ENCODE results near the gene TM4SF18.

The TM4SF18 gene

GRCh38 chr3:149368201-149368673 is 34.8 kb upstream of the TM4SF18 start:
- in situ Hi-C loops (cut with MboI; ENCODE audit: low sequenced_read_pairs, unreplicated experiment), result no loop called here
- TF ChIP-seq, protein P1, sequence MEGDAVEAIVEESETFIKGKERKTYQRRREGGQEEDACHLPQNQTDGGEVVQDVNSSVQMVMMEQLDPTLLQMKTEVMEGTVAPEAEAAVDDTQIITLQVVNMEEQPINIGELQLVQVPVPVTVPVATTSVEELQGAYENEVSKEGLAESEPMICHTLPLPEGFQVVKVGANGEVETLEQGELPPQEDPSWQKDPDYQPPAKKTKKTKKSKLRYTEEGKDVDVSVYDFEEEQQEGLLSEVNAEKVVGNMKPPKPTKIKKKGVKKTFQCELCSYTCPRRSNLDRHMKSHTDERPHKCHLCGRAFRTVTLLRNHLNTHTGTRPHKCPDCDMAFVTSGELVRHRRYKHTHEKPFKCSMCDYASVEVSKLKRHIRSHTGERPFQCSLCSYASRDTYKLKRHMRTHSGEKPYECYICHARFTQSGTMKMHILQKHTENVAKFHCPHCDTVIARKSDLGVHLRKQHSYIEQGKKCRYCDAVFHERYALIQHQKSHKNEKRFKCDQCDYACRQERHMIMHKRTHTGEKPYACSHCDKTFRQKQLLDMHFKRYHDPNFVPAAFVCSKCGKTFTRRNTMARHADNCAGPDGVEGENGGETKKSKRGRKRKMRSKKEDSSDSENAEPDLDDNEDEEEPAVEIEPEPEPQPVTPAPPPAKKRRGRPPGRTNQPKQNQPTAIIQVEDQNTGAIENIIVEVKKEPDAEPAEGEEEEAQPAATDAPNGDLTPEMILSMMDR (IDR thresholded peaks at IDR 0.05; ENCODE audit: borderline replicate concordance, control extremely low read depth, extremely low read depth, insufficient read depth, missing control alignments), result no peak
- DNase-seq (ENCODE audit: low spot score), result no peak

DNA sequence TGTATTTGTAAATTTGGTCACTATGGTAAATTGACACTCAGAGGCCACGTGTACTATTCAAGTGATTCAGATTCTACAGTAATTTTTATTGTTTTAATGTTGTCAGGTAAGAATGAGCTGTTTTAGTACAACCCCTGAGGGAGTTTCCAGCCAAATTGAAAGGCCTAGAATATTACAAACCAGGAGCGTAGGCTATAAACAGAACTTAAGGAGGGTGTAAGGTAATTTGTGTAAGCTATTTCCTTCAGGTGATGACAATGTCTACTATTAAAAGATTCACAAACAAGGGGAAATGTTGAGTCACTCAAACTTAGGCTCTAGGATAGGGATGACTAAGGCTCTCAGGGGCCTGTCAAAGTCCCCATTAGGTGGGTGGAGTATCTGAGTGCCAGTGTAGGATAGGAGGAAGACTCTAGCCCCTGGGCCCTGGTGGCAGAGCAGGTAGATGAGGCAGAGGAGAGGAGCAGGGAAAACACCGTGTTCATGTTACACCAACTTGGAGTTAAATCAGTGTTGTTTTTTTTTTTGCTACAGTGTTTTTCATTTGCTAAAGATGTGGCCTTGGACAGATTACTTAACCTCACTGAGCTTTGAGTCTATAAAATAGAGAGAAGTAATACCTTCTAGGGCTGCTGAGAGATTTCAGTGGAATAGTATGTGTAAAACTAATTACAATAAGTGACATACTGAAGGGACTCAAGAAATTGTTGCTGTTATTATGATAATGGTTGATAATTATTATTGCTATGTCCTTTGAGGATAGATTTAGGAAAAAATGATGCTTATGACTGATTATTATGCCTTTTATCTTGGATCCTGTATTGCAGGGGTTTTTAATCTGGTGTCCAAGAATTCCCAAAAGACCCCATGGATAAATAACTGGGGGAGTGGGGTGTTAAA is 33.8 kb upstream of the TM4SF18 start:
- in situ Hi-C loops (cut with MboI; ENCODE audit: low sequenced_read_pairs, unreplicated experiment), result no loop called here
- no peak for DNase-seq (ENCODE audit: low spot score)
- TF ChIP-seq, protein P1 (IDR thresholded peaks at IDR 0.05; ENCODE audit: borderline replicate concordance, control extremely low read depth, extremely low read depth, insufficient read depth, missing control alignments), result no peak

DNA sequence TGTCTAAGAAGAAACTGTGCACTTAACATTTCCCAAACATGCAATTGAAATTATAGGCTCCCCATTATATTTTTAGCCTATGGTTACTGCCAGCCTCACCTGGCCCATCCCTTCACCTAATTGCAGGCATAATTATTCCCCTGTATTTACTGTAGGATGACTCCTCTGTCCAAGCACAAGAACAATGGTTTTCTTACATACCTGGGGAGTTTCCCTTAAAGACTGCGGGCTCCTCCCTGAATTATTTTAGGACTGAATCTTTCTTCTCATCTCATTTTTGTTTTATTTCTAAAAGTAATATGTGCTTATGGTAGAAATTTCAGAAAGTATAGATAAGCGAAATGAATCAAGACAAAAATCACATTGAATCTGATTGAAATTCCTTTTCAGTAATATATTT is 32.6 kb upstream of the TM4SF18 start:
- no peak for DNase-seq (ENCODE audit: low spot score)
- TF ChIP-seq, protein P1 (IDR thresholded peaks at IDR 0.05; ENCODE audit: borderline replicate concordance, control extremely low read depth, extremely low read depth, insufficient read depth, missing control alignments), result no peak

GRCh38 chr3:149364624-149365023 is 31.2 kb upstream of the TM4SF18 start:
- in situ Hi-C loops (cut with MboI; ENCODE audit: low sequenced_read_pairs, unreplicated experiment), result no loop called here
- no peak for DNase-seq (ENCODE audit: low spot score)
- TF ChIP-seq, protein P1 (IDR thresholded peaks at IDR 0.05; ENCODE audit: borderline replicate concordance, control extremely low read depth, extremely low read depth, insufficient read depth, missing control alignments), result no peak

More for the DNA sequence above, 32.6 kb upstream of the TM4SF18 start:
- in situ Hi-C loops (cut with MboI; ENCODE audit: low sequenced_read_pairs, unreplicated experiment), result no loop called here

GRCh38 chr3:149363053-149363452 is 29.6 kb upstream of the TM4SF18 start:
- in situ Hi-C loops (cut with MboI; ENCODE audit: low sequenced_read_pairs, unreplicated experiment), result no loop called here
- no peak for DNase-seq (ENCODE audit: low spot score)
- TF ChIP-seq, protein P1 (IDR thresholded peaks at IDR 0.05; ENCODE audit: borderline replicate concordance, control extremely low read depth, extremely low read depth, insufficient read depth, missing control alignments), result no peak

GRCh38 chr3:149362366-149362765 is 28.9 kb upstream of the TM4SF18 start:
- no peak for DNase-seq (ENCODE audit: low spot score)
- in situ Hi-C loops (cut with MboI; ENCODE audit: low sequenced_read_pairs, unreplicated experiment), result no loop called here
- TF ChIP-seq, protein P1 (IDR thresholded peaks at IDR 0.05; ENCODE audit: borderline replicate concordance, control extremely low read depth, extremely low read depth, insufficient read depth, missing control alignments), result no peak
